ENCODE measurements around the gene TOX3.
A peak's percentile ranks its signal among the peaks of the same experiment; 100 is the strongest.

Gene TOX3

GRCh38 chr16:52563767-52564611, 17.0 kb upstream of the TOX3 start:
- no peak for DNase-seq

GRCh38 chr16:52562770-52563169, 15.8 kb upstream of the TOX3 start:
- no peak for DNase-seq

- DNase-seq: peak; percentile 75
These were observed 15.2 kb upstream of the TOX3 start for GRCh38 chr16:52561910-52562741.

GRCh38 chr16:52558448-52558847, 11.5 kb upstream of the TOX3 start:
- DNase-seq: no peak

- no peak for DNase-seq
These were observed 10.3 kb upstream of the TOX3 start for GRCh38 chr16:52557236-52557635.

- DNase-seq: no peak
These were observed 9.1 kb upstream of the TOX3 start for GRCh38 chr16:52556083-52556482.

GRCh38 chr16:52555572-52555971, 8.6 kb upstream of the TOX3 start:
- DNase-seq: no peak

GRCh38 chr16:52554334-52554733, 7.4 kb upstream of the TOX3 start:
- no peak for DNase-seq

- no peak for DNase-seq
These were observed 6.4 kb upstream of the TOX3 start for GRCh38 chr16:52553322-52553721.

- DNase-seq: peak; percentile 62
These were observed 5.7 kb upstream of the TOX3 start for GRCh38 chr16:52552643-52553042.

GRCh38 chr16:52549011-52549692, 2.2 kb upstream of the TOX3 start:
- no peak for DNase-seq

GRCh38 chr16:52548261-52549010, 1.5 kb upstream of the TOX3 start:
- DNase-seq: no peak

- no peak for DNase-seq
These were observed 882 bp upstream of the TOX3 start for GRCh38 chr16:52547834-52548215.

- DNase-seq: no peak
These were observed 496 bp downstream of the TOX3 start for GRCh38 chr16:52546291-52547003.

- DNase-seq: no peak
These were observed 1.1 kb downstream of the TOX3 start for GRCh38 chr16:52545898-52546266.

GRCh38 chr16:52545222-52545897, 1.6 kb downstream of the TOX3 start:
- no peak for DNase-seq

GRCh38 chr16:52544703-52545102, 2.2 kb downstream of the TOX3 start:
- no peak for DNase-seq

GRCh38 chr16:52543654-52544053, 3.3 kb downstream of the TOX3 start:
- DNase-seq: no peak

- no peak for DNase-seq
These were observed 6.0 kb downstream of the TOX3 start for GRCh38 chr16:52540910-52541309.

- no peak for DNase-seq
These were observed 7.8 kb downstream of the TOX3 start for GRCh38 chr16:52539191-52539590.

- no peak for DNase-seq
These were observed 8.4 kb downstream of the TOX3 start for GRCh38 chr16:52538511-52538910.

- no peak for DNase-seq
These were observed 9.4 kb downstream of the TOX3 start for GRCh38 chr16:52537516-52537915.

Data from NCI-H2029 treated with DMSO at 0.1 percent for 48 hours (cell line).